Neutrophil (primary cell): ENCODE results near the gene CPLANE2.
A peak's percentile ranks its signal among the peaks of the same experiment; 100 is the strongest.

ENCODE experiments used
- H3K27ac ChIP-seq: fragments of 200-600 bp; sonication (generic); 2 replicates; pipeline ENCODE4 v1.5.1; 2016; ENCODE audit warnings: mild to moderate bottlenecking, moderate library complexity
- H3K27me3 ChIP-seq: fragments of 200-600 bp; sonication (generic); 2 replicates; pipeline ENCODE4 v1.6.0; 2016; ENCODE audit warnings: mild to moderate bottlenecking
- H3K36me3 ChIP-seq: fragments of 200-600 bp; sonication (generic); 2 replicates; pipeline ENCODE4 v1.5.1; 2017
- H3K4me1 ChIP-seq, 2 experiments: fragments of 200-600 bp in 1 of 2; sonication (generic) in 1 of 2; 1 replicate in 1 of 2; 2 replicates in 1 of 2; pipeline versions ENCODE4 v1.5.1 to v1.6.1; 2013 to 2016; ENCODE audit warnings: low read depth in 1 of 2, low read length in 1 of 2, mild to moderate bottlenecking in 1 of 2, moderate library complexity in 1 of 2; ENCODE audit not compliant: control insufficient read depth in 1 of 2, insufficient read depth in 1 of 2
- H3K4me3 ChIP-seq, 2 experiments: fragments of 200-600 bp in 1 of 2; sonication (generic) in 1 of 2; 1 replicate in 1 of 2; 2 replicates in 1 of 2; pipeline ENCODE4 v1.5.1; 2013 to 2016; ENCODE audit warnings: low read depth in 1 of 2, low read length in 1 of 2, mild to moderate bottlenecking in 1 of 2, moderate library complexity in 1 of 2
- H3K9me3 ChIP-seq: fragments of 200-600 bp; sonication (generic); 2 replicates; pipeline ENCODE4 v1.5.1; 2016
- TF ChIP-seq, protein P1 (sequence below): fragments of 200-600 bp; sonication (generic); IDR thresholded peaks from 2 replicates; pipeline ENCODE4 v1.5.1; 2016; ENCODE audit warnings: antibody characterized with exemption

The CPLANE2 gene

DNA sequence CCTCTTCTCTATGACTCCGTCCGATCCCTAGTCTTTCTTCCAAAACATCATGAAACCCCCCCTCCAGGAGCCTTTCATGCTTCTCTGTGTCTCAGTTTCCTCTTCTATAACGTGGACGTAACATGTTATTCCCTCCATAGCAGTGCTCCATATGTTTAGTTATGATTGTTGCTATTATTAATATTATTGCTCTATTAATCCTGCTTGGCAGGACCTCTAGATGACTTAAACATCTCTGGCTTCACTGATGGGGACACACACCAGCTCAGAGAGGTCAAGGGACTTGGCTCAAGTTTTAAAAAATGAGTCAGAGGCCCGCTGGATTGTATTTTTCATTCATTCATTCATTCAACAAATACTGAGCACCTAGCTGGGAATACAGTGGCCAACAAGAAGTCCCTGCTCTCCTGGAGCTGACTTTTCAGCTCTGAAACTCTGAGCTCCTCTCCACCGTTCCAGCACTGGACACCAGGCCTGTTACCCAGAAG, 404 bp upstream of the CPLANE2 start:
- TF ChIP-seq, protein P1, sequence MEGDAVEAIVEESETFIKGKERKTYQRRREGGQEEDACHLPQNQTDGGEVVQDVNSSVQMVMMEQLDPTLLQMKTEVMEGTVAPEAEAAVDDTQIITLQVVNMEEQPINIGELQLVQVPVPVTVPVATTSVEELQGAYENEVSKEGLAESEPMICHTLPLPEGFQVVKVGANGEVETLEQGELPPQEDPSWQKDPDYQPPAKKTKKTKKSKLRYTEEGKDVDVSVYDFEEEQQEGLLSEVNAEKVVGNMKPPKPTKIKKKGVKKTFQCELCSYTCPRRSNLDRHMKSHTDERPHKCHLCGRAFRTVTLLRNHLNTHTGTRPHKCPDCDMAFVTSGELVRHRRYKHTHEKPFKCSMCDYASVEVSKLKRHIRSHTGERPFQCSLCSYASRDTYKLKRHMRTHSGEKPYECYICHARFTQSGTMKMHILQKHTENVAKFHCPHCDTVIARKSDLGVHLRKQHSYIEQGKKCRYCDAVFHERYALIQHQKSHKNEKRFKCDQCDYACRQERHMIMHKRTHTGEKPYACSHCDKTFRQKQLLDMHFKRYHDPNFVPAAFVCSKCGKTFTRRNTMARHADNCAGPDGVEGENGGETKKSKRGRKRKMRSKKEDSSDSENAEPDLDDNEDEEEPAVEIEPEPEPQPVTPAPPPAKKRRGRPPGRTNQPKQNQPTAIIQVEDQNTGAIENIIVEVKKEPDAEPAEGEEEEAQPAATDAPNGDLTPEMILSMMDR = no peak
- H3K27me3 ChIP-seq = no peaks in the 10 kb centered on the region
- no peaks in the 10 kb centered on the region for H3K36me3 ChIP-seq
- peak overlapping the region; percentile 67 to 73 for H3K4me3 ChIP-seq
- H3K9me3 ChIP-seq = no peaks in the 10 kb centered on the region
- peaks cover 16 to 17% of the 10 kb centered on the region in 2 experiments for H3K4me1 ChIP-seq
- peak overlapping the region; percentile 37 for H3K27ac ChIP-seq

GRCh38 chr1:16235944-16236510, 956 bp downstream of the CPLANE2 start:
- Histone ChIP-seq H3K36me3 (no peaks in the 10 kb centered on the region), H3K4me1 (peaks cover 16 to 17% of the 10 kb centered on the region in 2 experiments), H3K9me3 (no peaks in the 10 kb centered on the region), H3K27ac (no peak overlapping the region), H3K4me3 (peak overlapping the region in 1 of 2 experiments; percentile 73), H3K27me3 (no peaks in the 10 kb centered on the region)
- TF ChIP-seq, protein P1 = no peak

GRCh38 chr1:16235347-16235746, 1.6 kb downstream of the CPLANE2 start:
- no peaks in the 10 kb centered on the region for H3K36me3 ChIP-seq
- no peak overlapping the region for H3K27ac ChIP-seq
- H3K9me3 ChIP-seq = no peaks in the 10 kb centered on the region
- H3K27me3 ChIP-seq = no peaks in the 10 kb centered on the region
- peaks cover 16 to 17% of the 10 kb centered on the region in 2 experiments for H3K4me1 ChIP-seq
- no peak overlapping the region for H3K4me3 ChIP-seq
- TF ChIP-seq, protein P1 = no peak

GRCh38 chr1:16233431-16233830, 3.6 kb downstream of the CPLANE2 start:
- no peaks in the 10 kb centered on the region for H3K36me3 ChIP-seq
- H3K27ac ChIP-seq = no peak overlapping the region
- H3K9me3 ChIP-seq = no peaks in the 10 kb centered on the region
- TF ChIP-seq, protein P1 = no peak
- H3K4me3 ChIP-seq = no peak overlapping the region
- H3K27me3 ChIP-seq = peaks cover 15% of the 10 kb centered on the region
- H3K4me1 ChIP-seq = peaks cover 16 to 19% of the 10 kb centered on the region in 2 experiments

DNA sequence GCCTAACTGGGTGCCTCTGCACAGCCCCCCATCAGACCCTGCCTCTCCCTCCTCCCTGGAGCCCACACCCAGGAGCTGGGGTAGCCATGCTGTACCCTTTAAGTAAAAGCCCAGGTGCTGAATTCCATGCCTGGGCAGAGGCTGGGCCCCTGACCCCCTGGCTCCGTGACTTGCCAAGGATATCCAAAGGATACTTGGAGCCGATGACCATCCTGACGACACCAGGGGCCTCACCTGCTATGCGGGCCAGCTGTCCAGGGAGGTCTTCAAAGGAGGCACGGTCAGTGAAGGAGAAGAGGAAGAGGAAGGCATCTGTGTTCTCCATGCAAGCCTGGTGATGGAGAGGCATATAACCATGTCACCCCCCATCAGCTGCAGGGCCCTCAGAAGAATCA, 4.7 kb downstream of the CPLANE2 start:
- Histone ChIP-seq H3K4me1 (peaks cover 22% of the 10 kb centered on the region in 2 experiments), H3K4me3 (no peak overlapping the region), H3K36me3 (no peaks in the 10 kb centered on the region), H3K9me3 (no peaks in the 10 kb centered on the region), H3K27me3 (peaks cover 26% of the 10 kb centered on the region), H3K27ac (no peak overlapping the region)
- TF ChIP-seq, protein P1 = no peak
